HL-60 (cell line): ENCODE measurements around the gene NEB.

Experiments
- DNase-seq, 2 experiments: peaks; one replicate each; pipeline ENCODE4 v3.0.0-alpha.2; 2010 to 2020; ENCODE audit warnings: low read depth in 1 of 2, low spot score in 1 of 2
- H3K27ac ChIP-seq: fragments of 250-450 bp; sonication (Bioruptor Pico); replicated peaks from 2 replicates; pipeline ENCODE4 v1.5.1; 2020; ENCODE audit warnings: mild to moderate bottlenecking, moderate library complexity
- H3K27me3 ChIP-seq: fragments of 250-450 bp; sonication (Bioruptor Pico); 2 replicates; pipeline ENCODE4 v1.5.1; 2021; ENCODE audit warnings: mild to moderate bottlenecking, moderate library complexity; ENCODE audit not compliant: insufficient read depth, poor library complexity, severe bottlenecking
- H3K4me3 ChIP-seq: replicated peaks from 2 replicates; pipeline ENCODE4 v1.5.1; 2011; ENCODE audit warnings: mild to moderate bottlenecking, control low read depth, low read length; ENCODE audit not compliant: insufficient read depth
- GABPA ChIP-seq: IDR thresholded peaks from 2 replicates; pipeline ENCODE4 v1.6.1; 2012; ENCODE audit warnings: low read depth
- POLR2AphosphoS5 ChIP-seq: IDR thresholded peaks from 2 replicates; pipeline ENCODE4 v1.6.1; 2012; ENCODE audit warnings: low read depth
- SPI1 ChIP-seq: IDR thresholded peaks from 2 replicates; pipeline ENCODE4 v1.6.1; 2012; ENCODE audit warnings: low read depth, mild to moderate bottlenecking, borderline replicate concordance
- TF ChIP-seq, protein P1 (sequence below): IDR thresholded peaks from 2 replicates; pipeline ENCODE4 v1.6.1; 2012; ENCODE audit warnings: low read depth; ENCODE audit not compliant: insufficient replicate concordance
- TF ChIP-seq, protein P2 (sequence below): IDR thresholded peaks from one replicate; pipeline ENCODE4 v1.5.1; 2011; ENCODE audit warnings: low read length, control low read depth, inconsistent platforms; ENCODE audit not compliant: insufficient read depth

Gene NEB

GRCh38 chr2:151721161-151721560 lies 13.1 kb downstream of the NEB start:
- TF ChIP-seq, protein P1, sequence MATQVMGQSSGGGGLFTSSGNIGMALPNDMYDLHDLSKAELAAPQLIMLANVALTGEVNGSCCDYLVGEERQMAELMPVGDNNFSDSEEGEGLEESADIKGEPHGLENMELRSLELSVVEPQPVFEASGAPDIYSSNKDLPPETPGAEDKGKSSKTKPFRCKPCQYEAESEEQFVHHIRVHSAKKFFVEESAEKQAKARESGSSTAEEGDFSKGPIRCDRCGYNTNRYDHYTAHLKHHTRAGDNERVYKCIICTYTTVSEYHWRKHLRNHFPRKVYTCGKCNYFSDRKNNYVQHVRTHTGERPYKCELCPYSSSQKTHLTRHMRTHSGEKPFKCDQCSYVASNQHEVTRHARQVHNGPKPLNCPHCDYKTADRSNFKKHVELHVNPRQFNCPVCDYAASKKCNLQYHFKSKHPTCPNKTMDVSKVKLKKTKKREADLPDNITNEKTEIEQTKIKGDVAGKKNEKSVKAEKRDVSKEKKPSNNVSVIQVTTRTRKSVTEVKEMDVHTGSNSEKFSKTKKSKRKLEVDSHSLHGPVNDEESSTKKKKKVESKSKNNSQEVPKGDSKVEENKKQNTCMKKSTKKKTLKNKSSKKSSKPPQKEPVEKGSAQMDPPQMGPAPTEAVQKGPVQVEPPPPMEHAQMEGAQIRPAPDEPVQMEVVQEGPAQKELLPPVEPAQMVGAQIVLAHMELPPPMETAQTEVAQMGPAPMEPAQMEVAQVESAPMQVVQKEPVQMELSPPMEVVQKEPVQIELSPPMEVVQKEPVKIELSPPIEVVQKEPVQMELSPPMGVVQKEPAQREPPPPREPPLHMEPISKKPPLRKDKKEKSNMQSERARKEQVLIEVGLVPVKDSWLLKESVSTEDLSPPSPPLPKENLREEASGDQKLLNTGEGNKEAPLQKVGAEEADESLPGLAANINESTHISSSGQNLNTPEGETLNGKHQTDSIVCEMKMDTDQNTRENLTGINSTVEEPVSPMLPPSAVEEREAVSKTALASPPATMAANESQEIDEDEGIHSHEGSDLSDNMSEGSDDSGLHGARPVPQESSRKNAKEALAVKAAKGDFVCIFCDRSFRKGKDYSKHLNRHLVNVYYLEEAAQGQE, result no peak
- TF ChIP-seq GABPA (no peak), SPI1 (no peak)
- TF ChIP-seq, protein P2, sequence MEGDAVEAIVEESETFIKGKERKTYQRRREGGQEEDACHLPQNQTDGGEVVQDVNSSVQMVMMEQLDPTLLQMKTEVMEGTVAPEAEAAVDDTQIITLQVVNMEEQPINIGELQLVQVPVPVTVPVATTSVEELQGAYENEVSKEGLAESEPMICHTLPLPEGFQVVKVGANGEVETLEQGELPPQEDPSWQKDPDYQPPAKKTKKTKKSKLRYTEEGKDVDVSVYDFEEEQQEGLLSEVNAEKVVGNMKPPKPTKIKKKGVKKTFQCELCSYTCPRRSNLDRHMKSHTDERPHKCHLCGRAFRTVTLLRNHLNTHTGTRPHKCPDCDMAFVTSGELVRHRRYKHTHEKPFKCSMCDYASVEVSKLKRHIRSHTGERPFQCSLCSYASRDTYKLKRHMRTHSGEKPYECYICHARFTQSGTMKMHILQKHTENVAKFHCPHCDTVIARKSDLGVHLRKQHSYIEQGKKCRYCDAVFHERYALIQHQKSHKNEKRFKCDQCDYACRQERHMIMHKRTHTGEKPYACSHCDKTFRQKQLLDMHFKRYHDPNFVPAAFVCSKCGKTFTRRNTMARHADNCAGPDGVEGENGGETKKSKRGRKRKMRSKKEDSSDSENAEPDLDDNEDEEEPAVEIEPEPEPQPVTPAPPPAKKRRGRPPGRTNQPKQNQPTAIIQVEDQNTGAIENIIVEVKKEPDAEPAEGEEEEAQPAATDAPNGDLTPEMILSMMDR, result no peak
- Histone ChIP-seq H3K4me3 (no peak overlapping the region), H3K27me3 (no peaks in the 10 kb centered on the region), H3K27ac (no peak overlapping the region)
- no peak for DNase-seq

- no peak overlapping the region for H3K4me3 ChIP-seq
- TF ChIP-seq GABPA (no peak), SPI1 (no peak)
- H3K27me3 ChIP-seq, result no peaks in the 10 kb centered on the region
- DNase-seq, result no peak
- no peak overlapping the region for H3K27ac ChIP-seq
These were observed 13.8 kb downstream of the NEB start for GRCh38 chr2:151720521-151720920.

- H3K27me3 ChIP-seq, result no peaks in the 10 kb centered on the region
- no peak overlapping the region for H3K27ac ChIP-seq
- TF ChIP-seq GABPA (no peak), POLR2AphosphoS5 (no peak), SPI1 (no peak)
- TF ChIP-seq, protein P2, result no peak
- TF ChIP-seq, protein P1, result no peak
- no peak overlapping the region for H3K4me3 ChIP-seq
- DNase-seq, result no peak
These were observed 15.5 kb downstream of the NEB start for GRCh38 chr2:151718796-151719195.

DNA sequence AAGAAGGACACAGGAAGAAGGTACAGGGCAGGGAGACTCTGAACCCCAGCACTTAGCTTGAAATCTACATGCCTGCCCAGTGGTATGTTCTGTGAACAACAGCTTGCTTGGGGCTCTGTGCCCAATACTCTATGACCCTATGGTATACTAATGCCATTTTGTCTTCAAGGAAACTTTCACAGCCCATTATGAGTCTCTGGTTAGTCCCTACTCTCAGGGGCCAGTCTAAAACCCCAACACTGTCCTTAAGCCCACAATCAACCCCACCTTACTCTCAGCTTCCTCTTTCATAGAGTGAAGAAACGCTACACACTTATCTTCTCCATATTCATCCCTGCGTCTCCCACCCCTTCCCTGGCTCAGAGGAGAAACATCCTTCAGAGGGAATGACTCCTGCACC lies 16.0 kb downstream of the NEB start:
- TF ChIP-seq, protein P1, result no peak
- TF ChIP-seq GABPA (no peak), SPI1 (no peak), POLR2AphosphoS5 (no peak)
- TF ChIP-seq, protein P2, result no peak
- Histone ChIP-seq H3K27me3 (no peaks in the 10 kb centered on the region), H3K4me3 (no peak overlapping the region), H3K27ac (no peak overlapping the region)
- DNase-seq, result no peak
